ENCODE results near the gene DSE.

The DSE gene

GRCh38 chr6:116403205-116403604, 32.5 kb downstream of the DSE start:
- H3K4me3 ChIP-seq (ENCODE audit: low read depth in 1 of 2, low read length in 2 of 2): no peak overlapping the region
- H3K27me3 ChIP-seq (ENCODE audit: control insufficient read depth in 1 of 2, insufficient read depth in 2 of 2, low read length in 2 of 2): no peaks in the 10 kb centered on the region
- peaks cover 23% of the 10 kb centered on the region for H3K4me1 ChIP-seq (ENCODE audit: insufficient read depth, low read length)
- H3K36me3 ChIP-seq (ENCODE audit: insufficient read depth, low read length): peaks cover 3% of the 10 kb centered on the region
- no peaks in the 10 kb centered on the region for H3K9me3 ChIP-seq (ENCODE audit: low read length)
- no peak overlapping the region for H3K9ac ChIP-seq (ENCODE audit: low read length)
- H3K27ac ChIP-seq (ENCODE audit: low read depth, low read length): no peak overlapping the region

GRCh38 chr6:116404696-116405095, 33.9 kb downstream of the DSE start:
- Histone ChIP-seq H3K27ac (ENCODE audit: low read depth, low read length) (no peak overlapping the region), H3K36me3 (ENCODE audit: insufficient read depth, low read length) (no peaks in the 10 kb centered on the region), H3K4me3 (ENCODE audit: low read depth in 1 of 2, low read length in 2 of 2) (no peak overlapping the region), H3K4me1 (ENCODE audit: insufficient read depth, low read length) (peaks cover 18% of the 10 kb centered on the region), H3K9ac (ENCODE audit: low read length) (no peak overlapping the region), H3K9me3 (ENCODE audit: low read length) (no peaks in the 10 kb centered on the region), H3K27me3 (ENCODE audit: control insufficient read depth in 1 of 2, insufficient read depth in 2 of 2, low read length in 2 of 2) (no peaks in the 10 kb centered on the region)

GRCh38 chr6:116405138-116405537, 34.4 kb downstream of the DSE start:
- Histone ChIP-seq H3K4me3 (ENCODE audit: low read depth in 1 of 2, low read length in 2 of 2) (no peak overlapping the region), H3K4me1 (ENCODE audit: insufficient read depth, low read length) (peaks cover 18% of the 10 kb centered on the region), H3K36me3 (ENCODE audit: insufficient read depth, low read length) (no peaks in the 10 kb centered on the region), H3K9ac (ENCODE audit: low read length) (no peak overlapping the region), H3K27me3 (ENCODE audit: control insufficient read depth in 1 of 2, insufficient read depth in 2 of 2, low read length in 2 of 2) (no peaks in the 10 kb centered on the region), H3K27ac (ENCODE audit: low read depth, low read length) (peak overlapping the region; percentile 21), H3K9me3 (ENCODE audit: low read length) (no peaks in the 10 kb centered on the region)

- no peaks in the 10 kb centered on the region for H3K36me3 ChIP-seq (ENCODE audit: insufficient read depth, low read length)
- peaks cover 20% of the 10 kb centered on the region for H3K4me1 ChIP-seq (ENCODE audit: insufficient read depth, low read length)
- H3K4me3 ChIP-seq (ENCODE audit: low read depth in 1 of 2, low read length in 2 of 2): peak overlapping the region in 1 of 2 donors; percentile 28
- no peaks in the 10 kb centered on the region for H3K27me3 ChIP-seq (ENCODE audit: control insufficient read depth in 1 of 2, insufficient read depth in 2 of 2, low read length in 2 of 2)
- H3K9me3 ChIP-seq (ENCODE audit: low read length): no peaks in the 10 kb centered on the region
- H3K9ac ChIP-seq (ENCODE audit: low read length): no peak overlapping the region
- H3K27ac ChIP-seq (ENCODE audit: low read depth, low read length): peak overlapping the region; percentile 21
Observed at GRCh38 chr6:116405652-116406356, 35.1 kb downstream of the DSE start.

GRCh38 chr6:116406678-116407345, 36.1 kb downstream of the DSE start:
- no peaks in the 10 kb centered on the region for H3K27me3 ChIP-seq (ENCODE audit: control insufficient read depth in 1 of 2, insufficient read depth in 2 of 2, low read length in 2 of 2)
- H3K9ac ChIP-seq (ENCODE audit: low read length): no peak overlapping the region
- no peaks in the 10 kb centered on the region for H3K36me3 ChIP-seq (ENCODE audit: insufficient read depth, low read length)
- H3K4me1 ChIP-seq (ENCODE audit: insufficient read depth, low read length): peaks cover 30% of the 10 kb centered on the region
- no peak overlapping the region for H3K4me3 ChIP-seq (ENCODE audit: low read depth in 1 of 2, low read length in 2 of 2)
- no peaks in the 10 kb centered on the region for H3K9me3 ChIP-seq (ENCODE audit: low read length)
- H3K27ac ChIP-seq (ENCODE audit: low read depth, low read length): no peak overlapping the region

GRCh38 chr6:116408491-116408890, 37.7 kb downstream of the DSE start:
- H3K27ac ChIP-seq (ENCODE audit: low read depth, low read length): no peak overlapping the region
- no peaks in the 10 kb centered on the region for H3K36me3 ChIP-seq (ENCODE audit: insufficient read depth, low read length)
- H3K4me1 ChIP-seq (ENCODE audit: insufficient read depth, low read length): peaks cover 36% of the 10 kb centered on the region
- no peak overlapping the region for H3K9ac ChIP-seq (ENCODE audit: low read length)
- H3K9me3 ChIP-seq (ENCODE audit: low read length): no peaks in the 10 kb centered on the region
- no peaks in the 10 kb centered on the region for H3K27me3 ChIP-seq (ENCODE audit: control insufficient read depth in 1 of 2, insufficient read depth in 2 of 2, low read length in 2 of 2)
- H3K4me3 ChIP-seq (ENCODE audit: low read depth in 1 of 2, low read length in 2 of 2): no peak overlapping the region

GRCh38 chr6:116409756-116410155, 39.0 kb downstream of the DSE start:
- Histone ChIP-seq H3K27ac (ENCODE audit: low read depth, low read length) (no peak overlapping the region), H3K9ac (ENCODE audit: low read length) (no peak overlapping the region), H3K27me3 (ENCODE audit: control insufficient read depth in 1 of 2, insufficient read depth in 2 of 2, low read length in 2 of 2) (no peaks in the 10 kb centered on the region), H3K9me3 (ENCODE audit: low read length) (no peaks in the 10 kb centered on the region), H3K36me3 (ENCODE audit: insufficient read depth, low read length) (no peaks in the 10 kb centered on the region), H3K4me3 (ENCODE audit: low read depth in 1 of 2, low read length in 2 of 2) (no peak overlapping the region), H3K4me1 (ENCODE audit: insufficient read depth, low read length) (peaks cover 28% of the 10 kb centered on the region)

GRCh38 chr6:116411284-116411623, 40.5 kb downstream of the DSE start:
- Histone ChIP-seq H3K4me1 (ENCODE audit: insufficient read depth, low read length) (peaks cover 18% of the 10 kb centered on the region), H3K4me3 (ENCODE audit: low read depth in 1 of 2, low read length in 2 of 2) (no peak overlapping the region), H3K36me3 (ENCODE audit: insufficient read depth, low read length) (no peaks in the 10 kb centered on the region), H3K9ac (ENCODE audit: low read length) (no peak overlapping the region), H3K27ac (ENCODE audit: low read depth, low read length) (no peak overlapping the region), H3K9me3 (ENCODE audit: low read length) (no peaks in the 10 kb centered on the region), H3K27me3 (ENCODE audit: control insufficient read depth in 1 of 2, insufficient read depth in 2 of 2, low read length in 2 of 2) (no peaks in the 10 kb centered on the region)

- no peak overlapping the region for H3K4me3 ChIP-seq (ENCODE audit: low read depth in 1 of 2, low read length in 2 of 2)
- H3K27me3 ChIP-seq (ENCODE audit: control insufficient read depth in 1 of 2, insufficient read depth in 2 of 2, low read length in 2 of 2): no peaks in the 10 kb centered on the region
- no peak overlapping the region for H3K9ac ChIP-seq (ENCODE audit: low read length)
- no peak overlapping the region for H3K27ac ChIP-seq (ENCODE audit: low read depth, low read length)
- peaks cover 18% of the 10 kb centered on the region for H3K4me1 ChIP-seq (ENCODE audit: insufficient read depth, low read length)
- H3K9me3 ChIP-seq (ENCODE audit: low read length): no peaks in the 10 kb centered on the region
- H3K36me3 ChIP-seq (ENCODE audit: insufficient read depth, low read length): no peaks in the 10 kb centered on the region
Observed at GRCh38 chr6:116412270-116412669, 41.5 kb downstream of the DSE start.

- no peak overlapping the region for H3K9ac ChIP-seq (ENCODE audit: low read length)
- H3K36me3 ChIP-seq (ENCODE audit: insufficient read depth, low read length): no peaks in the 10 kb centered on the region
- H3K27me3 ChIP-seq (ENCODE audit: control insufficient read depth in 1 of 2, insufficient read depth in 2 of 2, low read length in 2 of 2): no peaks in the 10 kb centered on the region
- H3K9me3 ChIP-seq (ENCODE audit: low read length): no peaks in the 10 kb centered on the region
- peaks cover 18% of the 10 kb centered on the region for H3K4me1 ChIP-seq (ENCODE audit: insufficient read depth, low read length)
- no peak overlapping the region for H3K27ac ChIP-seq (ENCODE audit: low read depth, low read length)
- H3K4me3 ChIP-seq (ENCODE audit: low read depth in 1 of 2, low read length in 2 of 2): no peak overlapping the region
Observed at GRCh38 chr6:116413357-116413756, 42.6 kb downstream of the DSE start.

- Histone ChIP-seq H3K4me1 (ENCODE audit: insufficient read depth, low read length) (peaks cover 4% of the 10 kb centered on the region), H3K36me3 (ENCODE audit: insufficient read depth, low read length) (no peaks in the 10 kb centered on the region), H3K9me3 (ENCODE audit: low read length) (no peaks in the 10 kb centered on the region), H3K9ac (ENCODE audit: low read length) (no peak overlapping the region), H3K27me3 (ENCODE audit: control insufficient read depth in 1 of 2, insufficient read depth in 2 of 2, low read length in 2 of 2) (no peaks in the 10 kb centered on the region), H3K4me3 (ENCODE audit: low read depth in 1 of 2, low read length in 2 of 2) (no peak overlapping the region), H3K27ac (ENCODE audit: low read depth, low read length) (no peak overlapping the region)
Observed at GRCh38 chr6:116417661-116418060, 46.9 kb downstream of the DSE start.

Data from muscle layer of colon (tissue), 2 donors.